ENCODE data around the gene NKX1-1. TPM values are rescaled to one million over a fixed set of nuclear protein-coding genes. Genes with fewer than 3 reads are reported as not detected.

NKX1-1 gene
- total and polyA plus RNA-seq, 9 of the 15 experiments (the other 6 are each of a cell fraction or from before 2014, with no cell fraction given): not detected

GRCh38 chr4:1410491-1411325 lies 4.5 kb upstream of the NKX1-1 start (continued):
- peak in 1 of 3 experiments; percentile 74; a peak in 2 of 6 replicates for TF ChIP-seq ZBTB11 (CRISPR knock-in tag; IDR thresholded peaks at IDR 0.05)
- TF ChIP-seq MED1 (CRISPR knock-in tag; IDR thresholded peaks at IDR 0.05; ENCODE audit: borderline replicate concordance): peak; percentile 100
- TF ChIP-seq ZNF639 (CRISPR knock-in tag; conservative IDR thresholded peaks at IDR 0.05 in 1 of 2, IDR thresholded peaks at IDR 0.05 in 1 of 2): peak; percentile 84 to 100
- TF ChIP-seq ZNF224 (CRISPR knock-in tag; IDR thresholded peaks at IDR 0.05): peak; percentile 100
- TF ChIP-seq MNT (conservative IDR thresholded peaks at IDR 0.05): peak; percentile 97 to 99
- peak; percentile 100 for TF ChIP-seq ARID4B (CRISPR knock-in tag; IDR thresholded peaks at IDR 0.05)
- TF ChIP-seq KDM4B (IDR thresholded peaks at IDR 0.05; ENCODE audit: borderline replicate concordance in 2 of 2, low read depth in 1 of 2): peak in 1 of 2 experiments; percentile 72; a peak in 1 of 4 replicates
- TF ChIP-seq HES1 (IDR thresholded peaks at IDR 0.05; ENCODE audit: low read depth): no peak
- TF ChIP-seq BRCA1 (IDR thresholded peaks at IDR 0.05): no peak
- TF ChIP-seq BRCA1 (CRISPR knock-in tag; IDR thresholded peaks at IDR 0.05): peak; percentile 100

All from K562 (cell line).